H9 (cell line): ENCODE results near the gene CRAT. TPM values are rescaled to one million over a fixed set of nuclear protein-coding genes. Genes with fewer than 3 reads are reported as not detected.

Experiments
- DNase-seq: peaks from one replicate; pipeline ENCODE4 v3.0.0-alpha.2; 2017
- H2AFZ ChIP-seq: one replicate; pipeline ENCODE4 v1.6.1; 2013; ENCODE audit warnings: mild to moderate bottlenecking, low read length, control low read depth, moderate library complexity
- H2AK5ac ChIP-seq: 2 replicates; pipeline ENCODE4 v1.6.1; 2013; ENCODE audit warnings: low read length, control low read depth, mixed read lengths; ENCODE audit not compliant: insufficient read length
- H2BK120ac ChIP-seq: one replicate; pipeline ENCODE4 v1.6.1; 2013; ENCODE audit warnings: low read depth, mild to moderate bottlenecking, low read length, control low read depth, inconsistent platforms; ENCODE audit not compliant: poor library complexity, severe bottlenecking
- H2BK12ac ChIP-seq: 2 replicates; pipeline ENCODE4 v1.6.1; 2013; ENCODE audit warnings: low read length, control low read depth, mixed read lengths, low read depth; ENCODE audit not compliant: insufficient read length
- H2BK15ac ChIP-seq: 2 replicates; pipeline ENCODE4 v1.6.1; 2013; ENCODE audit warnings: low read depth, low read length, control low read depth
- H2BK20ac ChIP-seq: one replicate; pipeline ENCODE4 v1.6.1; 2013; ENCODE audit warnings: low read depth, mild to moderate bottlenecking, low read length, control low read depth, inconsistent platforms; ENCODE audit not compliant: poor library complexity, severe bottlenecking
- H2BK5ac ChIP-seq: 2 replicates; pipeline ENCODE4 v1.6.1; 2013; ENCODE audit warnings: low read length, control low read depth, mixed read lengths; ENCODE audit not compliant: insufficient read length
- H3K14ac ChIP-seq: 2 replicates; pipeline ENCODE4 v1.6.1; 2013; ENCODE audit warnings: low read length, control low read depth; ENCODE audit not compliant: insufficient read depth
- H3K18ac ChIP-seq: 2 replicates; pipeline ENCODE4 v1.6.1; 2013; ENCODE audit warnings: low read depth, mild to moderate bottlenecking, mixed read lengths, low read length, control low read depth; ENCODE audit not compliant: insufficient read length
- H3K23ac ChIP-seq: 2 replicates; pipeline ENCODE4 v1.6.1; 2013; ENCODE audit warnings: low read length, control low read depth, mixed read lengths, low read depth; ENCODE audit not compliant: insufficient read length
- H3K23me2 ChIP-seq: 2 replicates; pipeline ENCODE4 v1.6.1; 2013; ENCODE audit warnings: low read depth, mild to moderate bottlenecking, mixed read lengths, low read length, control low read depth; ENCODE audit not compliant: insufficient read length, poor library complexity, severe bottlenecking
- H3K27ac ChIP-seq: 2 replicates; pipeline ENCODE4 v1.5.1; 2013; ENCODE audit warnings: low read length, control low read depth, mixed read lengths, low read depth; ENCODE audit not compliant: insufficient read length
- H3K27me3 ChIP-seq: 2 replicates; pipeline ENCODE4 v1.6.1; 2013; ENCODE audit warnings: low read length, control low read depth, inconsistent platforms; ENCODE audit not compliant: insufficient read depth
- H3K4ac ChIP-seq: 2 replicates; pipeline ENCODE4 v1.6.1; 2013; ENCODE audit warnings: low read depth, mild to moderate bottlenecking, control low read depth, inconsistent platforms, low read length, moderate library complexity
- H3K4me1 ChIP-seq: 2 replicates; pipeline ENCODE4 v1.6.1; 2013; ENCODE audit warnings: low read length, control low read depth, inconsistent platforms; ENCODE audit not compliant: insufficient read depth
- H3K4me2 ChIP-seq: 2 replicates; pipeline ENCODE4 v1.6.1; 2013; ENCODE audit warnings: low read length, control low read depth, mixed read lengths; ENCODE audit not compliant: insufficient read length, insufficient read depth
- H3K56ac ChIP-seq: 2 replicates; pipeline ENCODE4 v1.6.1; 2013; ENCODE audit warnings: low read depth, mild to moderate bottlenecking, mixed read lengths, low read length, control low read depth; ENCODE audit not compliant: insufficient read length
- H3K79me1 ChIP-seq: 2 replicates; pipeline ENCODE4 v1.6.1; 2013; ENCODE audit warnings: low read depth, mild to moderate bottlenecking, moderate library complexity, low read length, control low read depth, inconsistent platforms; ENCODE audit not compliant: insufficient read depth, poor library complexity, severe bottlenecking
- H3K79me2 ChIP-seq: 2 replicates; pipeline ENCODE4 v1.6.1; 2013; ENCODE audit warnings: low read length, control low read depth, inconsistent platforms; ENCODE audit not compliant: insufficient read depth
- H3K9ac ChIP-seq: 2 replicates; pipeline ENCODE4 v1.6.1; 2013; ENCODE audit warnings: low read length, control low read depth, mixed read lengths; ENCODE audit not compliant: insufficient read length; ENCODE audit errors: extremely low read depth
- H3K9me3 ChIP-seq: one replicate; pipeline ENCODE4 v1.6.1; 2013; ENCODE audit warnings: low read depth, low read length, inconsistent platforms; ENCODE audit not compliant: control insufficient read depth
- H3T11ph ChIP-seq: one replicate; pipeline ENCODE4 v1.6.1; 2013; ENCODE audit warnings: mild to moderate bottlenecking, low read length, control low read depth, inconsistent platforms
- H4K20me1 ChIP-seq: one replicate; pipeline ENCODE4 v1.6.1; 2013; ENCODE audit not compliant: control insufficient read depth, insufficient read length, insufficient read depth
- H4K5ac ChIP-seq: 2 replicates; pipeline ENCODE4 v1.6.1; 2013; ENCODE audit warnings: low read depth, mild to moderate bottlenecking, mixed read lengths, low read length, control low read depth; ENCODE audit not compliant: insufficient read length
- H4K8ac ChIP-seq: replicated peaks from 2 replicates; pipeline ENCODE4 v1.6.1; 2013; ENCODE audit warnings: low read length, control low read depth, mixed read lengths, low read depth; ENCODE audit not compliant: insufficient read length
- H4K91ac ChIP-seq: 2 replicates; pipeline ENCODE4 v1.6.1; 2013; ENCODE audit warnings: low read depth, mild to moderate bottlenecking, moderate library complexity, mixed read lengths, low read length, control low read depth; ENCODE audit not compliant: insufficient read length
- H3K27ac Mint-ChIP-seq, 3 experiments: 2 replicates in 2 of 3; 3 replicates in 1 of 3; pipeline ENCODE4 v1.8.0; 2020 to 2021; ENCODE audit warnings: mixed read lengths in 3 of 3, mild to moderate bottlenecking in 1 of 3, moderate library complexity in 1 of 3
- H3K27me3 Mint-ChIP-seq: 2 replicates; pipeline ENCODE4 v1.8.0; 2021; ENCODE audit warnings: low read depth, mild to moderate bottlenecking, moderate library complexity, mixed read lengths
- H3K36me3 Mint-ChIP-seq, 3 experiments: 2 replicates in 2 of 3; 3 replicates in 1 of 3; pipeline ENCODE4 v1.8.0; 2020 to 2021; ENCODE audit warnings: low read depth in 3 of 3, mixed read lengths in 3 of 3; ENCODE audit not compliant: insufficient read depth in 1 of 3
- H3K4me1 Mint-ChIP-seq, 2 experiments: 2 replicates each; pipeline ENCODE4 v1.8.0; 2020; ENCODE audit warnings: mixed read lengths in 2 of 2
- H3K4me3 Mint-ChIP-seq, 2 experiments: 2 replicates in 1 of 2; 3 replicates in 1 of 2; pipeline ENCODE4 v1.8.0; 2020 to 2021; ENCODE audit warnings: mild to moderate bottlenecking in 2 of 2, mixed read lengths in 2 of 2, moderate library complexity in 1 of 2
- H3K9me3 Mint-ChIP-seq, 2 experiments: 2 replicates in 1 of 2; 3 replicates in 1 of 2; pipeline ENCODE4 v1.8.0; 2020; ENCODE audit warnings: mild to moderate bottlenecking in 2 of 2, mixed read lengths in 2 of 2, moderate library complexity in 1 of 2
- CTCF ChIP-seq: fragments of 200-600 bp; sonication (generic); conservative IDR thresholded peaks from 3 replicates; pipeline ENCODE4 v1.8.0; 2021; ENCODE audit warnings: antibody characterized with exemption, mild to moderate bottlenecking
- WGBS: extraction: QIAGEN DNeasy Blood & Tissue Kit; methylation state at CpG from one replicate; pipeline ENCODE4 v1.1.7; 2013; ENCODE audit warnings: missing lambda C conversion rate, low lambda C conversion rate, mixed read lengths; ENCODE audit not compliant: insufficient read length; ENCODE audit errors: extremely low coverage; 5-methylcytosine and 5-hydroxymethylcytosine counted together
- total RNA-seq: library from RNA; stranded (reverse); gene quantifications from 2 replicates; pipeline ENCODE4 v1.2.1, GENCODE V29; 2021

CRAT gene
- total RNA-seq, 1 experiment from 2014 or later = 15.0 TPM

- peaks cover 0 to 4% (median 0%) of the 10 kb centered on the region in 3 experiments; a peak in 3 of 7 replicates for H3K36me3 Mint-ChIP-seq
- no peak overlapping the region for H3K27ac ChIP-seq
Measured at GRCh38 chr9:129103595-129103965, 7.0 kb downstream of the CRAT start.

More at GRCh38 chr9:129103595-129103965, 7.0 kb downstream of the CRAT start:
- no peak for DNase-seq
- no CpG with 5 or more reads among the region's 4 CpGs for WGBS
- Histone ChIP-seq H2BK20ac (no peak overlapping the region), H3K4me1 (no peaks in the 10 kb centered on the region; the same call in 1 of the 2 replicates), H3K9me3 (no peaks in the 10 kb centered on the region), H2BK12ac (no peak overlapping the region), H4K5ac (no peak overlapping the region), H2BK5ac (no peak overlapping the region), H4K8ac (no peak overlapping the region), H3K14ac (no peak overlapping the region), H3K4me2 (no peak overlapping the region), H4K91ac (no peak overlapping the region), H3K18ac (no peak overlapping the region), H2AFZ (no peak overlapping the region), H3K79me2 (no peaks in the 10 kb centered on the region), H3K23ac (no peak overlapping the region), H3K56ac (no peak overlapping the region), H4K20me1 (no peaks in the 10 kb centered on the region), H3K23me2 (no peaks in the 10 kb centered on the region), H2BK120ac (no peak overlapping the region), H2AK5ac (no peak overlapping the region), H3T11ph (no peak overlapping the region), H3K4ac (no peak overlapping the region), H3K27me3 (no peaks in the 10 kb centered on the region), H2BK15ac (no peak overlapping the region), H3K79me1 (no peaks in the 10 kb centered on the region), H3K9ac (no peak overlapping the region)
- H3K27ac Mint-ChIP-seq = no peak overlapping the region
- peaks cover 6 to 10% of the 10 kb centered on the region in 2 experiments; a peak in 3 of 4 replicates for H3K4me1 Mint-ChIP-seq
- no peak for TF ChIP-seq CTCF
- no peaks in the 10 kb centered on the region for H3K9me3 Mint-ChIP-seq
- H3K27me3 Mint-ChIP-seq = peaks cover 27% of the 10 kb centered on the region
- no peak overlapping the region for H3K4me3 Mint-ChIP-seq
